GM12878 (cell line): ENCODE data around the gene PRPF4. TPM values are rescaled to one million over a fixed set of nuclear protein-coding genes. Genes with fewer than 3 reads are reported as not detected.

Experiments used
- ATAC-seq: fragments of 200-7000 bp; cut with Tn5 transposase; 3 replicates; pipeline ENCODE4 v1.9.1; 2020; ENCODE audit warnings: mild to moderate bottlenecking, moderate library complexity
- BruUV-seq: library from RNA; stranded (reverse); fragments of 400-500 nt; replicated peaks from 2 replicates; lab custom pipeline; 2021; lab: Mats Ljungman, UMichigan
- CTCF ChIA-PET: fragments of 300-600 bp; sonication (Branson Sonifier 250); formaldehyde crosslinking; extraction: SDS; loops from one replicate; lab custom pipeline; 2021; ENCODE audit warnings: inconsistent platforms; lab: Yijun Ruan, JAX
- POLR2A ChIA-PET: fragments of 350-600 bp; formaldehyde crosslinking; extraction: SDS; loops from one replicate; lab custom pipeline; 2021; ENCODE audit warnings: inconsistent platforms; lab: Charles Lee
- RAD21 ChIA-PET: fragments of 300-600 bp; sonication (Branson Sonifier 250); formaldehyde crosslinking; loops from one replicate; lab custom pipeline; 2023; ENCODE audit warnings: antibody characterized with exemption; ENCODE audit not compliant: unreplicated experiment; lab: Charles Lee
- SMC1A ChIA-PET: fragments of 300-600 bp; sonication (Branson Sonifier 250); formaldehyde crosslinking; loops from one replicate; lab custom pipeline; 2023; ENCODE audit not compliant: unreplicated experiment, uncharacterized antibody; lab: Charles Lee
- DNase-seq: peaks from one replicate; pipeline ENCODE4 v3.0.0-alpha.2; 2011; ENCODE audit warnings: low read depth, low spot score
- FAIRE-seq: peaks from 3 replicates; lab custom pipeline; 2011; peaks lifted over from hg19 to GRCh38; lab: Jason Lieb, UNC
- H2AFZ ChIP-seq: 2 replicates; pipeline ENCODE4 v1.6.0; 2011; ENCODE audit warnings: low read depth, low read length, control low read depth; ENCODE audit not compliant: control insufficient read depth
- H3K27ac ChIP-seq: 2 replicates; pipeline ENCODE4 v1.5.1; 2011; ENCODE audit warnings: control low read depth; ENCODE audit not compliant: control insufficient read depth, insufficient read depth
- H3K27me3 ChIP-seq, 2 experiments: replicated peaks in 1 of 2; 2 replicates each; pipeline versions ENCODE4 v1.6.0 to v1.6.1; 2011; ENCODE audit warnings: low read length in 1 of 2; ENCODE audit not compliant: control insufficient read depth in 2 of 2, insufficient read depth in 2 of 2
- H3K36me3 ChIP-seq, 2 experiments: 2 replicates each; pipeline ENCODE4 v1.5.1; 2011; ENCODE audit warnings: low read length in 1 of 2; ENCODE audit not compliant: control insufficient read depth in 2 of 2, insufficient read depth in 2 of 2
- H3K4me1 ChIP-seq: 2 replicates; pipeline ENCODE4 v1.6.1; 2011; ENCODE audit warnings: mild to moderate bottlenecking, low read length, moderate library complexity, mixed read lengths; ENCODE audit not compliant: control insufficient read depth, insufficient read depth
- H3K4me2 ChIP-seq: 2 replicates; pipeline ENCODE4 v1.6.0; 2011; ENCODE audit warnings: control low read depth; ENCODE audit not compliant: control insufficient read depth, insufficient read depth
- H3K4me3 ChIP-seq: fragments of 200-600 bp; sonication (generic); 2 replicates; pipeline ENCODE4 v1.5.1; 2016
- H3K79me2 ChIP-seq: 2 replicates; pipeline ENCODE4 v1.6.0; 2011; ENCODE audit warnings: low read length; ENCODE audit not compliant: control insufficient read depth, insufficient read depth
- H3K9ac ChIP-seq: 2 replicates; pipeline ENCODE4 v1.8.0; 2011; ENCODE audit warnings: low read length, control low read depth, mixed read lengths; ENCODE audit not compliant: control insufficient read depth, insufficient read depth
- H3K9me3 ChIP-seq: replicated peaks from 3 replicates; pipeline ENCODE4 v1.5.1; 2011; ENCODE audit warnings: mild to moderate bottlenecking, low read length; ENCODE audit not compliant: control insufficient read depth, insufficient read depth
- H4K20me1 ChIP-seq: 2 replicates; pipeline ENCODE4 v1.6.0; 2011; ENCODE audit not compliant: control insufficient read depth, insufficient read depth
- CEBPB ChIP-seq, 2 experiments: fragments of 150-350 bp in 1 of 2; IDR thresholded peaks; 2 replicates each; pipeline ENCODE4 v1.6.1; 2012 to 2014; ENCODE audit warnings: low read depth in 2 of 2, low read length in 2 of 2, borderline replicate concordance in 1 of 2, inconsistent platforms in 1 of 2
- HSF1 ChIP-seq: fragments of 150-350 bp; IDR thresholded peaks from 2 replicates; pipeline ENCODE4 v1.6.1; 2014; ENCODE audit warnings: mild to moderate bottlenecking, low read depth, low read length
- NR2F1 ChIP-seq: fragments of 450-650 bp; conservative IDR thresholded peaks from 2 replicates; pipeline ENCODE4 v1.6.1; 2017; ENCODE audit warnings: mild to moderate bottlenecking
- PML ChIP-seq: IDR thresholded peaks from 2 replicates; pipeline ENCODE4 v1.6.1; 2012; ENCODE audit warnings: low read length, inconsistent platforms
- RUNX3 ChIP-seq: IDR thresholded peaks from 2 replicates; pipeline ENCODE4 v1.6.1; 2012; ENCODE audit warnings: low read length, inconsistent platforms
- SP1 ChIP-seq: IDR thresholded peaks from one replicate; pipeline ENCODE4 v1.6.1; 2011; ENCODE audit warnings: low read depth, low read length
- USF1 ChIP-seq: IDR thresholded peaks from 2 replicates; pipeline ENCODE4 v1.6.1; 2011; ENCODE audit warnings: borderline replicate concordance, low read depth, mild to moderate bottlenecking, moderate library complexity, mixed read lengths, low read length; ENCODE audit not compliant: insufficient read depth; ENCODE audit errors: extremely low read length
- WGBS: methylation state at CpG from one replicate; pipeline ENCODE4 v1.1.6; 2016; ENCODE audit warnings: low lambda C conversion rate; ENCODE audit not compliant: insufficient replicate concordance, insufficient coverage; ENCODE audit errors: missing lambda C conversion rate; 5-methylcytosine and 5-hydroxymethylcytosine counted together
- in situ Hi-C: fragments of 300-500 bp; cut with MboI; formaldehyde crosslinking; loops from 9 replicates; pipeline ENCODE4 v1.14.3; 2018; ENCODE audit warnings: mixed read lengths
- intact Hi-C: fragments of 100-400 bp; cut with micrococcal nuclease; formaldehyde crosslinking; loops from one replicate; pipeline ENCODE4 v1.14.2; 2022; ENCODE audit not compliant: unreplicated experiment
- polyA plus RNA-seq, 11 experiments: library from polyadenylated mRNA; depleted of rRNA in 4 of 11; unstranded in 6 of 11; stranded (reverse) in 5 of 11; fragments of >200 nt; fragmentation: Nextera tagmentation in 4 of 11; fragmentation: Illumina TruSeq in 1 of 11; extraction: Ambion mirVana in 4 of 11; extraction: Trizol in 1 of 11; gene quantifications; 1 replicate in 1 of 11; 2 replicates in 10 of 11; pipeline versions ENCODE4 v1.2.1 to v1.2.3, GENCODE V29; 2011 to 2016; ENCODE audit warnings: inconsistent platforms in 2 of 11, missing spikeins in 2 of 11, low read depth in 1 of 11
- total RNA-seq, 4 experiments: library from RNA; depleted of rRNA in 3 of 4; stranded (reverse); fragments of >200 nt in 3 of 4; fragmentation: Illumina TruSeq in 1 of 4; extraction: Trizol in 1 of 4; gene quantifications; 2 replicates each; pipeline versions ENCODE4 v1.2.1 to v1.2.3, GENCODE V29; 2013 to 2021

Gene PRPF4
- total and polyA plus RNA-seq, 10 of the 15 experiments (the other 5 are each of a cell fraction or from before 2014, with no cell fraction given) = 23.0 to 48.1 (median 39.2) TPM

- ATAC-seq (no peak), FAIRE-seq (no peak), DNase-seq (no peak)
- TF ChIP-seq RUNX3 (no peak), HSF1 (no peak), PML (no peak), SP1 (no peak)
- Histone ChIP-seq H2AFZ (no peak overlapping the region), H3K79me2 (peaks cover under 1% of the 10 kb centered on the region), H3K4me2 (no peak overlapping the region), H4K20me1 (no peaks in the 10 kb centered on the region), H3K4me1 (no peaks in the 10 kb centered on the region), H3K9ac (no peak overlapping the region), H3K9me3 (no peaks in the 10 kb centered on the region), H3K4me3 (no peak overlapping the region), H3K27me3 (no peaks in the 10 kb centered on the region), H3K27ac (no peak overlapping the region), H3K36me3 (no peaks in the 10 kb centered on the region)
- RAD21 ChIA-PET = no interaction called here
- CTCF ChIA-PET = interaction anchor here (0.6 to 1.5 kb wide), 3 partner anchors 13 to 55 kb away, joined by 3 to 6 read pairs (median 5); partner anchors contain the start of gene CDC26
- BruUV-seq = no TSS peak
- SMC1A ChIA-PET = interaction anchor here (0.6 to 4.4 kb wide), 2 partner anchors 14 to 18 kb away, joined by 3 to 14 read pairs; partner anchors contain the start of genes FKBP15 and SLC31A1
- POLR2A ChIA-PET = no interaction called here
- intact Hi-C loops (no loop called here), in situ Hi-C loops (no loop called here)
- WGBS = 83% methylated on average over 4 of the region's 4 CpGs
Measured at GRCh38 chr9:113238859-113239232, 36.6 kb upstream of the PRPF4 start.

- Histone ChIP-seq H3K79me2 (no peaks in the 10 kb centered on the region; the same call in none of the 2 replicates), H3K27ac (no peak overlapping the region), H3K27me3 (no peaks in the 10 kb centered on the region), H3K9me3 (no peaks in the 10 kb centered on the region), H4K20me1 (no peaks in the 10 kb centered on the region), H2AFZ (no peak overlapping the region), H3K4me2 (no peak overlapping the region), H3K4me3 (no peak overlapping the region), H3K9ac (no peak overlapping the region), H3K4me1 (peaks cover 6% of the 10 kb centered on the region; the same call in 1 of the 2 replicates), H3K36me3 (no peaks in the 10 kb centered on the region)
- CTCF ChIA-PET = no interaction called here
- intact Hi-C loops (no loop called here), in situ Hi-C loops (no loop called here)
- no peak for DNase-seq
- no peak for TF ChIP-seq CEBPB (IDR thresholded peaks at IDR 0.05; ENCODE audit: borderline replicate concordance in 1 of 2, low read depth in 2 of 2, low read length in 2 of 2)
- TF ChIP-seq NR2F1 = no peak
- TF ChIP-seq USF1 = no peak
- ATAC-seq = no peak
- RAD21 ChIA-PET = no interaction called here
- FAIRE-seq = no peak
- WGBS = 100% methylated on average over 2 of the region's 2 CpGs
- POLR2A ChIA-PET = interaction anchor here (0.7 kb wide), 1 partner anchor 730 kb away, joined by 4 read pairs; no protein-coding TSS in a partner anchor
- no TSS peak for BruUV-seq
- SMC1A ChIA-PET = interaction anchor here (1.2 to 4.4 kb wide), 2 partner anchors 20 to 67 kb away, joined by 3 to 14 read pairs; partner anchors contain the start of genes FKBP15 and SLC31A1
Measured at GRCh38 chr9:113241161-113241560, 34.3 kb upstream of the PRPF4 start.
